ENCODE data around the gene HSPA5.

HSPA5 gene

DNA sequence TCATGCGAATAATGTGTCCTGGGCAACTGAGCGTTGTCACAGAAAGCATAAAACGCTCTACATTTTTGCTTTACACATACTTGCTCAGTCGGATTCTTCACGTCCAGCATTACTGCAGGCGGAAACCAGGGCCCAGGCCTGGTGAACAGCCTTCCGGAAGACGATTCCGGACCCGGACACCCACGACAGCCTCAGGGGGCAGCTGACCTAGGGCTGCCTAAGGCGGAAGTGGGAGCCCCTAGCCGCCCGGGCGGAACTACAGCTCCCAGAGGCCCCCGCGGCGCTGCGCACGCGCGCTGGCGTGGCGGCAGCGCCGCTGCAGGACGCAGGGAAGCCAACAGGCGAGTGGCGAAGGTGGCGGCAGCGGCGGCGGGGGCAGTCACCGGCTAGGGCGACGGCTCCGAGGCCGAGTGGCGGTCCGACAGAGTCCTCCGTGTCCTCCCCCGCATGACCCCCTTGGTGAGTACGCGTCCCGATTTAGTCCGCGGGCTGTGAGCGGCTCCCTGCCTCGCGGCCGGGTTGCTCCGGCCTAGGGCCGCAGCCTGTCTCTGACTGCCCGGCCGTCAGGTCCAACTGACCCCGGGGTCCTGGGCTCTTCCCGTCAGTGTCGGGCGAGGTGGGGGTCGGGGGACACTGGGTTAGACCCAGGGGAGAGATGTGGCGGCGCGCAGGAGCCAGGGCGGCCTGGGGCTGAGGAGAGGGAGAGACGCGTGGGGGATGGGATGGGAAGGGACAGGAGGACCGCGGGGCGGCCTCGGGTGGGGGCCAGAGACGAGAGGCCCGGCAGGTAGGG, 20.6 kb upstream of the HSPA5 start, which contains the start of gene GAPVD1:
GAPVD1 (plus strand) TSS at position 326 of the 793 bp plus-strand sequence. CDS start 37,096 bp downstream, outside the sequence.
- no peak within 1 kb of the TSS for H2BK12ac ChIP-seq (ENCODE audit: low read length)
- H4K91ac ChIP-seq (ENCODE audit: low read depth, low read length, poor library complexity): no peak within 1 kb of the TSS
- no peak within 1 kb of the TSS for H3K4ac ChIP-seq (ENCODE audit: low read length)
- no CpG with 5 or more reads among the region's 72 CpGs for WGBS, 2 donors (ENCODE audit: extremely low coverage in 2 of 2, insufficient read length in 2 of 2, insufficient replicate concordance in 1 of 2)
- H2BK15ac ChIP-seq (ENCODE audit: low read length): no peak within 1 kb of the TSS
- H2BK5ac ChIP-seq (ENCODE audit: low read length): peak within 1 kb of the TSS; percentile 35
- peak within 1 kb of the TSS; percentile 97 for H3K14ac ChIP-seq (ENCODE audit: low read length)
- peaks cover 0 to 21% of the 10 kb centered on the region in 2 donors for H3K36me3 ChIP-seq (replicated peaks in 1 of 2; ENCODE audit: control insufficient read depth in 2 of 2, insufficient read depth in 2 of 2, low read length in 2 of 2)
- H3K9me3 ChIP-seq (replicated peaks in 1 of 2; ENCODE audit: control insufficient read depth in 2 of 2, insufficient read depth in 1 of 2, low read depth in 1 of 2, low read length in 2 of 2): no peaks in the 10 kb centered on the region
- H3K4me2 ChIP-seq (ENCODE audit: insufficient read depth, low read length, poor library complexity, severe bottlenecking): peak within 1 kb of the TSS; percentile 79
- H3K9ac ChIP-seq (ENCODE audit: low read depth, low read length, poor library complexity): peak within 1 kb of the TSS; percentile 96
- peak within 1 kb of the TSS; percentile 95 for H3K18ac ChIP-seq (ENCODE audit: low read length)
- H2AFZ ChIP-seq (ENCODE audit: low read length): peak within 1 kb of the TSS; percentile 89
- H3K79me1 ChIP-seq (ENCODE audit: low read depth, low read length): peaks cover 8% of the 10 kb centered on the region
- H3K27me3 ChIP-seq (ENCODE audit: control insufficient read depth in 3 of 3, insufficient read depth in 3 of 3, low read depth in 1 of 3, low read length in 3 of 3): no peaks in the 10 kb centered on the region
- DNase-seq (ENCODE audit: low spot score): peak; percentile 93
- no peak within 1 kb of the TSS for H4K8ac ChIP-seq (ENCODE audit: low read depth, low read length)
- peak within 1 kb of the TSS; percentile 18 for H3K27ac ChIP-seq (replicated peaks; ENCODE audit: low read length)
- H3K23ac ChIP-seq (ENCODE audit: low read depth, low read length, poor library complexity): peak within 1 kb of the TSS; percentile 99
- no peak within 1 kb of the TSS for H2BK120ac ChIP-seq (ENCODE audit: low read depth, low read length)
- peak within 1 kb of the TSS; percentile 73 to 97 for H3K4me3 ChIP-seq (ENCODE audit: low read length in 2 of 2)
- peaks cover 0 to 2% of the 10 kb centered on the region in 2 donors for H3K4me1 ChIP-seq (ENCODE audit: control insufficient read depth in 2 of 2, insufficient read depth in 1 of 2, low read depth in 1 of 2, low read length in 2 of 2)
- H2AK5ac ChIP-seq (ENCODE audit: low read depth, low read length): peak within 1 kb of the TSS; percentile 58

DNA sequence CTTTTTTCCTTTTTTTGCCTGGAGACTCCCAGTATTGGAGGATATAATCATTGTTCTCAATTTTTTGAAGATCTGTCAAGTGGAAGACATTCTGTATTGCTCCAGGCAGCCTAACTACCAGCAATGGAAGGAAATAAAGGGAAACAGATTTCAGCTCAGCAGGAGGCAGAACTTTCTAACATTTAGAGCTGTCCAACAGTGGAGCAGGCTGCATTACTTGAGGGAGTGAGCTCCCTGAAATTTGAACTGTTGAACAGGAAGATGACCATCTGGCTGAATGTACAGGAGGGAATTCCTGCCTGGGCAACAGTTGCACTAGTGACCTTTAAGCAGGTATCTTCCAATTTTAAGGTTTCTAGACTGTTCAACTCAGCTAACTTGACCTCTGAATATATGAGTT, 19.4 kb upstream of the HSPA5 start:
- no peak overlapping the region for H3K4ac ChIP-seq (ENCODE audit: low read length)
- H2BK12ac ChIP-seq (ENCODE audit: low read length): no peak overlapping the region
- no peak overlapping the region for H3K4me2 ChIP-seq (ENCODE audit: insufficient read depth, low read length, poor library complexity, severe bottlenecking)
- H3K23ac ChIP-seq (ENCODE audit: low read depth, low read length, poor library complexity): no peak overlapping the region
- H3K9me3 ChIP-seq (replicated peaks in 1 of 2; ENCODE audit: control insufficient read depth in 2 of 2, insufficient read depth in 1 of 2, low read depth in 1 of 2, low read length in 2 of 2): no peaks in the 10 kb centered on the region
- H3K27me3 ChIP-seq (ENCODE audit: control insufficient read depth in 3 of 3, insufficient read depth in 3 of 3, low read depth in 1 of 3, low read length in 3 of 3): no peaks in the 10 kb centered on the region
- peaks cover 0 to 18% of the 10 kb centered on the region in 2 donors for H3K36me3 ChIP-seq (replicated peaks in 1 of 2; ENCODE audit: control insufficient read depth in 2 of 2, insufficient read depth in 2 of 2, low read length in 2 of 2)
- H3K79me1 ChIP-seq (ENCODE audit: low read depth, low read length): peaks cover 8% of the 10 kb centered on the region
- no peak overlapping the region for H2BK120ac ChIP-seq (ENCODE audit: low read depth, low read length)
- H4K91ac ChIP-seq (ENCODE audit: low read depth, low read length, poor library complexity): no peak overlapping the region
- no peak overlapping the region for H2AFZ ChIP-seq (ENCODE audit: low read length)
- H4K8ac ChIP-seq (ENCODE audit: low read depth, low read length): no peak overlapping the region
- H2AK5ac ChIP-seq (ENCODE audit: low read depth, low read length): no peak overlapping the region
- no peak overlapping the region for H3K9ac ChIP-seq (ENCODE audit: low read depth, low read length, poor library complexity)
- H2BK5ac ChIP-seq (ENCODE audit: low read length): no peak overlapping the region
- peaks cover 0 to 2% of the 10 kb centered on the region in 2 donors for H3K4me1 ChIP-seq (ENCODE audit: control insufficient read depth in 2 of 2, insufficient read depth in 1 of 2, low read depth in 1 of 2, low read length in 2 of 2)
- DNase-seq (ENCODE audit: low spot score): no peak
- no peak overlapping the region for H3K18ac ChIP-seq (ENCODE audit: low read length)
- no peak overlapping the region for H3K4me3 ChIP-seq (ENCODE audit: low read length in 2 of 2)
- no peak overlapping the region for H3K27ac ChIP-seq (replicated peaks; ENCODE audit: low read length)
- H3K14ac ChIP-seq (ENCODE audit: low read length): no peak overlapping the region
- no peak overlapping the region for H2BK15ac ChIP-seq (ENCODE audit: low read length)

DNA sequence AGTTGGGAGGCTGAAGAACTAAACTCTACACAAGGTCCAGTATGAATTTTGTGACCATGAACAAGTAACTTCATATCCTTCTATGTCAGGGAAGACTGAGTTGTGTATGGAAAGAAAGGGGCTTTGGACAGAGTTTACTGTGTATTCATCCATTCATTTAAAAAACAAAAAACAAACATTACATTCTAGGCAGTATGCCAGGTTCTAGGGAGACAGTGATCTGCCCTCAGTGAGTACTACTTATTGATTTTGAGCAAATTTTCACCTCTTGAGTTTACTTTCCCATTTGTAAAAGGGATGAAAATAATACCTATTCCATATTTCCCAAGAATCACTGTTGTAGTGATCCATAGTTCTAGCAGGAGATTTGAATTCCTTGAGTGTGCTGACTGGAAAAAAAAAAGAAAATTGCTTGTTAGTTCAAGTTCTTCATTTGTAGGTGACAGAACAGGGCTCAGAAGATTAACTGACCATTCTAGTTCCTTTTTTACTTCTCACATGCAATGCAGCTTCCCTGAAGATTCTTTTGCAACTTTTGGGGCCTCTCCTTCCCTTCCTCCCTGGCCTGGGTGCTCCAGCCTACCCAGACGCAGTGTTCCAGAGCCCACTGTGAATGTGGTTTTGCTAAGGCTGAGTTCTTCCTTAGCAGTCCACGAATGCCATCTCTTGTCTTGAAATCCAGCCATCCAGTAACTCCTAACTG, 17.8 kb upstream of the HSPA5 start:
- Histone ChIP-seq H2BK5ac (ENCODE audit: low read length) (no peak overlapping the region), H4K8ac (ENCODE audit: low read depth, low read length) (no peak overlapping the region), H3K14ac (ENCODE audit: low read length) (no peak overlapping the region), H2BK12ac (ENCODE audit: low read length) (no peak overlapping the region), H3K79me1 (ENCODE audit: low read depth, low read length) (peaks cover 8% of the 10 kb centered on the region), H3K4me3 (ENCODE audit: low read length in 2 of 2) (no peak overlapping the region), H3K4ac (ENCODE audit: low read length) (no peak overlapping the region), H3K23ac (ENCODE audit: low read depth, low read length, poor library complexity) (no peak overlapping the region), H3K4me1 (ENCODE audit: control insufficient read depth in 2 of 2, insufficient read depth in 1 of 2, low read depth in 1 of 2, low read length in 2 of 2) (peaks cover 0 to 2% of the 10 kb centered on the region in 2 donors), H3K9me3 (replicated peaks in 1 of 2; ENCODE audit: control insufficient read depth in 2 of 2, insufficient read depth in 1 of 2, low read depth in 1 of 2, low read length in 2 of 2) (no peaks in the 10 kb centered on the region), H3K27me3 (ENCODE audit: control insufficient read depth in 3 of 3, insufficient read depth in 3 of 3, low read depth in 1 of 3, low read length in 3 of 3) (no peaks in the 10 kb centered on the region), H2AFZ (ENCODE audit: low read length) (no peak overlapping the region), H3K36me3 (replicated peaks in 1 of 2; ENCODE audit: control insufficient read depth in 2 of 2, insufficient read depth in 2 of 2, low read length in 2 of 2) (peaks cover 0 to 6% of the 10 kb centered on the region in 2 donors), H3K27ac (replicated peaks; ENCODE audit: low read length) (no peak overlapping the region), H3K18ac (ENCODE audit: low read length) (no peak overlapping the region), H3K9ac (ENCODE audit: low read depth, low read length, poor library complexity) (no peak overlapping the region), H4K91ac (ENCODE audit: low read depth, low read length, poor library complexity) (no peak overlapping the region), H2AK5ac (ENCODE audit: low read depth, low read length) (no peak overlapping the region), H3K4me2 (ENCODE audit: insufficient read depth, low read length, poor library complexity, severe bottlenecking) (no peak overlapping the region), H2BK15ac (ENCODE audit: low read length) (no peak overlapping the region), H2BK120ac (ENCODE audit: low read depth, low read length) (no peak overlapping the region)
- DNase-seq (ENCODE audit: low spot score): no peak
- no CpG with 5 or more reads among the region's 2 CpGs for WGBS, 2 donors (ENCODE audit: extremely low coverage in 2 of 2, insufficient read length in 2 of 2, insufficient replicate concordance in 1 of 2)

DNA sequence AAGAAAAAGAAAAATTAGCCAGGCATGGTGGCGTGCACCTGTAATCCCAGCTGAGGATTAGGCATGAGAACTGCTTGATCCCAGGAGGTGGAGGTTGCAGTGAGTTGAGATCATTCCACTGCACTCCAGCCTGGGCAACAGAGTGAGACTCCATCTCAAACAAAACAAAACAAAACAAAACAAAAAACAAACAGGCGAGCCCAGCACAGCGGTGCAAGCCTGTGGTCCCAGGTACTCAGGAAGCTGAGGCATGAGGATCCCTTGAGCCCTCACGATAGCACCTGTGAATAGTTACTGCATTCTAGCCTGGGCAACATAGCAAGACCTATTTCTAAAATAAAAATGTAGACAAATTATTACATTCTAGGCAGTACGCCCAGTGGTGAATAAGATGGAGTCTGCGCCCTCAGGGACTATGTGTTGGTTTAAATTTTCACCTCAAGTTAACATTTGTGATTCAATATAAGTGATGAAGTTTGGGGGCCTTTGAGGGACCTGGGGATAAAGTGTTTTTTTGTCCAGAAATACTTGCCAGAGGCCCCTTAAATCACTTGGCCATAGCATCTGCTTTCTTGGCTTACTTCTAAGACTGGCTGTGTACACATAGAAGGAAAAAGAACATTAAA, 17.1 kb upstream of the HSPA5 start:
- DNase-seq (ENCODE audit: low spot score): no peak
- H3K4ac ChIP-seq (ENCODE audit: low read length): no peak overlapping the region
- no CpG with 5 or more reads among the region's 6 CpGs for WGBS, 2 donors (ENCODE audit: extremely low coverage in 2 of 2, insufficient read length in 2 of 2, insufficient replicate concordance in 1 of 2)
- no peak overlapping the region for H2BK12ac ChIP-seq (ENCODE audit: low read length)
- no peak overlapping the region for H2AK5ac ChIP-seq (ENCODE audit: low read depth, low read length)
- no peak overlapping the region for H3K4me3 ChIP-seq (ENCODE audit: low read length in 2 of 2)
- no peak overlapping the region for H3K9ac ChIP-seq (ENCODE audit: low read depth, low read length, poor library complexity)
- no peak overlapping the region for H2AFZ ChIP-seq (ENCODE audit: low read length)
- H4K91ac ChIP-seq (ENCODE audit: low read depth, low read length, poor library complexity): no peak overlapping the region
- no peaks in the 10 kb centered on the region for H3K9me3 ChIP-seq (replicated peaks in 1 of 2; ENCODE audit: control insufficient read depth in 2 of 2, insufficient read depth in 1 of 2, low read depth in 1 of 2, low read length in 2 of 2)
- H3K4me1 ChIP-seq (ENCODE audit: control insufficient read depth in 2 of 2, insufficient read depth in 1 of 2, low read depth in 1 of 2, low read length in 2 of 2): peaks cover 0 to 2% of the 10 kb centered on the region in 2 donors
- no peak overlapping the region for H3K18ac ChIP-seq (ENCODE audit: low read length)
- no peak overlapping the region for H2BK15ac ChIP-seq (ENCODE audit: low read length)
- H3K14ac ChIP-seq (ENCODE audit: low read length): no peak overlapping the region
- H4K8ac ChIP-seq (ENCODE audit: low read depth, low read length): no peak overlapping the region
- H3K23ac ChIP-seq (ENCODE audit: low read depth, low read length, poor library complexity): no peak overlapping the region
- no peaks in the 10 kb centered on the region for H3K27me3 ChIP-seq (ENCODE audit: control insufficient read depth in 3 of 3, insufficient read depth in 3 of 3, low read depth in 1 of 3, low read length in 3 of 3)
- H3K27ac ChIP-seq (replicated peaks; ENCODE audit: low read length): no peak overlapping the region
- H3K79me1 ChIP-seq (ENCODE audit: low read depth, low read length): peaks cover 5% of the 10 kb centered on the region
- H2BK5ac ChIP-seq (ENCODE audit: low read length): no peak overlapping the region
- no peak overlapping the region for H2BK120ac ChIP-seq (ENCODE audit: low read depth, low read length)
- H3K36me3 ChIP-seq (replicated peaks in 1 of 2; ENCODE audit: control insufficient read depth in 2 of 2, insufficient read depth in 2 of 2, low read length in 2 of 2): no peaks in the 10 kb centered on the region
- no peak overlapping the region for H3K4me2 ChIP-seq (ENCODE audit: insufficient read depth, low read length, poor library complexity, severe bottlenecking)

All from neuronal stem cell (in vitro differentiated cells).